ENCODE measurements around the gene FOXF1. TPM values are rescaled to one million over a fixed set of nuclear protein-coding genes. Genes with fewer than 3 reads are reported as not detected.

FOXF1 gene
- total RNA-seq, 1 experiment from 2014 or later = not detected

DNA sequence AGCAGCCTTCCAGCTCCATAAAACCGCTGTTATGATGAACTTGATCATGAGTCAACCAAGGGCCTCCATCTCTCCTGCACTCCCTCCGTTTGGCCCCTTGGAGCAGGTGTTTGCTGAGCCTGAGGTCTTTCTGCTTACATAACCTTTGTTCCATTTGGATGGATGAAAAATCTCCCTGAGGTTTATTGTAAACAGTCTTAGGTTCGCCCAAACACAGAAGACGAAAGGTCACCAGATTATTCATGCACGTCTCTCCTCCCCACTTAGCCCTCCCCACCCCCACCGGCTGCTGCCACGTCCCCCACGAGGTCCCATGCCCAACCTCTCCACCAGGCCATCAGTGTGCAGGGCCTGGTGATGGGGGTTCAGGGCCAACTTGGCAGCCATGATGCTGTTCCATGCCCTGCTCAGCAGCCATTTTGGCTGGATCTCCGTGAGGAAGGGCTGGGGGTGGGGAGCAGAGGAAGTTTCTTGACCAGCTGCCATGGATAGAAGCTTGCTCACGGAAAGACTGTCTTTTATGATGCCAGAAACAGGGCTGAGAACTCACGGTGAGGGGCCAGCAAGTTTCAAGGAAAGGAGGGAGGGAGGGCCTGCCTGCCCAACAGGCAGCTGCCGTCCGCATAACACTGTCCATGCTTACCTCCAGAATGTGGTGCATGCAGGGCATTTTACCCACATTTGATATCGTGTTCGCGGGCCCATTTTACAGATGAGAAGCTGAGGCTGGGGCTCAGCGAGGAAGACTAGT lies 47.8 kb upstream of the FOXF1 start (continued):
- TF ChIP-seq, protein P1, sequence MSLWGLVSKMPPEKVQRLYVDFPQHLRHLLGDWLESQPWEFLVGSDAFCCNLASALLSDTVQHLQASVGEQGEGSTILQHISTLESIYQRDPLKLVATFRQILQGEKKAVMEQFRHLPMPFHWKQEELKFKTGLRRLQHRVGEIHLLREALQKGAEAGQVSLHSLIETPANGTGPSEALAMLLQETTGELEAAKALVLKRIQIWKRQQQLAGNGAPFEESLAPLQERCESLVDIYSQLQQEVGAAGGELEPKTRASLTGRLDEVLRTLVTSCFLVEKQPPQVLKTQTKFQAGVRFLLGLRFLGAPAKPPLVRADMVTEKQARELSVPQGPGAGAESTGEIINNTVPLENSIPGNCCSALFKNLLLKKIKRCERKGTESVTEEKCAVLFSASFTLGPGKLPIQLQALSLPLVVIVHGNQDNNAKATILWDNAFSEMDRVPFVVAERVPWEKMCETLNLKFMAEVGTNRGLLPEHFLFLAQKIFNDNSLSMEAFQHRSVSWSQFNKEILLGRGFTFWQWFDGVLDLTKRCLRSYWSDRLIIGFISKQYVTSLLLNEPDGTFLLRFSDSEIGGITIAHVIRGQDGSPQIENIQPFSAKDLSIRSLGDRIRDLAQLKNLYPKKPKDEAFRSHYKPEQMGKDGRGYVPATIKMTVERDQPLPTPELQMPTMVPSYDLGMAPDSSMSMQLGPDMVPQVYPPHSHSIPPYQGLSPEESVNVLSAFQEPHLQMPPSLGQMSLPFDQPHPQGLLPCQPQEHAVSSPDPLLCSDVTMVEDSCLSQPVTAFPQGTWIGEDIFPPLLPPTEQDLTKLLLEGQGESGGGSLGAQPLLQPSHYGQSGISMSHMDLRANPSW (CRISPR knock-in tag; conservative IDR thresholded peaks at IDR 0.05; ENCODE audit: low read depth) = no peak
- TF ChIP-seq ZNF263 (CRISPR knock-in tag; IDR thresholded peaks at IDR 0.05; ENCODE audit: low read depth) = no peak
- no peak for TF ChIP-seq ETV6 (CRISPR knock-in tag; IDR thresholded peaks at IDR 0.05)
- TF ChIP-seq, protein P2, sequence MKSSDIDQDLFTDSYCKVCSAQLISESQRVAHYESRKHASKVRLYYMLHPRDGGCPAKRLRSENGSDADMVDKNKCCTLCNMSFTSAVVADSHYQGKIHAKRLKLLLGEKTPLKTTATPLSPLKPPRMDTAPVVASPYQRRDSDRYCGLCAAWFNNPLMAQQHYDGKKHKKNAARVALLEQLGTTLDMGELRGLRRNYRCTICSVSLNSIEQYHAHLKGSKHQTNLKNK (CRISPR knock-in tag; IDR thresholded peaks at IDR 0.05) = no peak
- TF ChIP-seq, protein P3, sequence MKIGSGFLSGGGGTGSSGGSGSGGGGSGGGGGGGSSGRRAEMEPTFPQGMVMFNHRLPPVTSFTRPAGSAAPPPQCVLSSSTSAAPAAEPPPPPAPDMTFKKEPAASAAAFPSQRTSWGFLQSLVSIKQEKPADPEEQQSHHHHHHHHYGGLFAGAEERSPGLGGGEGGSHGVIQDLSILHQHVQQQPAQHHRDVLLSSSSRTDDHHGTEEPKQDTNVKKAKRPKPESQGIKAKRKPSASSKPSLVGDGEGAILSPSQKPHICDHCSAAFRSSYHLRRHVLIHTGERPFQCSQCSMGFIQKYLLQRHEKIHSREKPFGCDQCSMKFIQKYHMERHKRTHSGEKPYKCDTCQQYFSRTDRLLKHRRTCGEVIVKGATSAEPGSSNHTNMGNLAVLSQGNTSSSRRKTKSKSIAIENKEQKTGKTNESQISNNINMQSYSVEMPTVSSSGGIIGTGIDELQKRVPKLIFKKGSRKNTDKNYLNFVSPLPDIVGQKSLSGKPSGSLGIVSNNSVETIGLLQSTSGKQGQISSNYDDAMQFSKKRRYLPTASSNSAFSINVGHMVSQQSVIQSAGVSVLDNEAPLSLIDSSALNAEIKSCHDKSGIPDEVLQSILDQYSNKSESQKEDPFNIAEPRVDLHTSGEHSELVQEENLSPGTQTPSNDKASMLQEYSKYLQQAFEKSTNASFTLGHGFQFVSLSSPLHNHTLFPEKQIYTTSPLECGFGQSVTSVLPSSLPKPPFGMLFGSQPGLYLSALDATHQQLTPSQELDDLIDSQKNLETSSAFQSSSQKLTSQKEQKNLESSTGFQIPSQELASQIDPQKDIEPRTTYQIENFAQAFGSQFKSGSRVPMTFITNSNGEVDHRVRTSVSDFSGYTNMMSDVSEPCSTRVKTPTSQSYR (CRISPR knock-in tag; IDR thresholded peaks at IDR 0.05) = no peak
- no peak for TF ChIP-seq CREM (CRISPR knock-in tag; IDR thresholded peaks at IDR 0.05)

DNA sequence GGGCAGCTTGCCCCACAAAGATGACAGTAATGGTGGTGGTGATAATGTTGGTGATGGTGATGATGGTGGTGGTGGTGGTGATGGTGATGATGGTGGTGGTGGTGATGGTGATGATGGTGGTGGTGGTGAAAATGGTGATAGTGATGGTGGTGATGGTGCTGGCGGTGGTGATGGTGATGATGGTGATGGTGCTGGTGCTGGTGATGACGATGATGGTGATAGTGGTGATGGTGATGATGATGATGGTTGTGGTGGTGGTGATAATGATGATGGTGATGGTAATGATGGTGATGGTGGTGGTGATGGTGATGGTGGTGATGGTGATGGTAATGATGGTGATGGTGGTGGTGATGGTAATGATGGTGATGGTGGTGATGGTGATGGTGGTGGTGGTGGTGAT lies 46.3 kb upstream of the FOXF1 start:
- CTCF ChIA-PET = no interaction called here
- peaks cover 19% of the 10 kb centered on the region for H3K36me3 Mint-ChIP-seq
- H3K9me3 Mint-ChIP-seq = peaks cover 37% of the 10 kb centered on the region
- no peak overlapping the region for H3K4me3 Mint-ChIP-seq
- POLR2A ChIA-PET = no interaction called here
- no peak for TF ChIP-seq CREM (CRISPR knock-in tag; IDR thresholded peaks at IDR 0.05)
- no peak for TF ChIP-seq TEAD1 (CRISPR knock-in tag; IDR thresholded peaks at IDR 0.05)
- TF ChIP-seq, protein P4, sequence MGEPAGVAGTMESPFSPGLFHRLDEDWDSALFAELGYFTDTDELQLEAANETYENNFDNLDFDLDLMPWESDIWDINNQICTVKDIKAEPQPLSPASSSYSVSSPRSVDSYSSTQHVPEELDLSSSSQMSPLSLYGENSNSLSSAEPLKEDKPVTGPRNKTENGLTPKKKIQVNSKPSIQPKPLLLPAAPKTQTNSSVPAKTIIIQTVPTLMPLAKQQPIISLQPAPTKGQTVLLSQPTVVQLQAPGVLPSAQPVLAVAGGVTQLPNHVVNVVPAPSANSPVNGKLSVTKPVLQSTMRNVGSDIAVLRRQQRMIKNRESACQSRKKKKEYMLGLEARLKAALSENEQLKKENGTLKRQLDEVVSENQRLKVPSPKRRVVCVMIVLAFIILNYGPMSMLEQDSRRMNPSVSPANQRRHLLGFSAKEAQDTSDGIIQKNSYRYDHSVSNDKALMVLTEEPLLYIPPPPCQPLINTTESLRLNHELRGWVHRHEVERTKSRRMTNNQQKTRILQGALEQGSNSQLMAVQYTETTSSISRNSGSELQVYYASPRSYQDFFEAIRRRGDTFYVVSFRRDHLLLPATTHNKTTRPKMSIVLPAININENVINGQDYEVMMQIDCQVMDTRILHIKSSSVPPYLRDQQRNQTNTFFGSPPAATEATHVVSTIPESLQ (CRISPR knock-in tag; IDR thresholded peaks at IDR 0.05) = no peak
- no peak for TF ChIP-seq TP53 (CRISPR knock-in tag; IDR thresholded peaks at IDR 0.05)
- TF ChIP-seq JAZF1 (CRISPR knock-in tag; IDR thresholded peaks at IDR 0.05) = no peak
- TF ChIP-seq, protein P3 (CRISPR knock-in tag; IDR thresholded peaks at IDR 0.05) = no peak
- TF ChIP-seq, protein P5, sequence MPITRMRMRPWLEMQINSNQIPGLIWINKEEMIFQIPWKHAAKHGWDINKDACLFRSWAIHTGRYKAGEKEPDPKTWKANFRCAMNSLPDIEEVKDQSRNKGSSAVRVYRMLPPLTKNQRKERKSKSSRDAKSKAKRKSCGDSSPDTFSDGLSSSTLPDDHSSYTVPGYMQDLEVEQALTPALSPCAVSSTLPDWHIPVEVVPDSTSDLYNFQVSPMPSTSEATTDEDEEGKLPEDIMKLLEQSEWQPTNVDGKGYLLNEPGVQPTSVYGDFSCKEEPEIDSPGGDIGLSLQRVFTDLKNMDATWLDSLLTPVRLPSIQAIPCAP (CRISPR knock-in tag; IDR thresholded peaks at IDR 0.05) = no peak
- no peak for TF ChIP-seq GTF2I (CRISPR knock-in tag; conservative IDR thresholded peaks at IDR 0.05)
- TF ChIP-seq TCF7 (CRISPR knock-in tag; IDR thresholded peaks at IDR 0.05; ENCODE audit: low read depth) = no peak
- TF ChIP-seq KAT7 (CRISPR knock-in tag; IDR thresholded peaks at IDR 0.05; ENCODE audit: borderline replicate concordance) = no peak
- TF ChIP-seq NR2C2 (CRISPR knock-in tag; IDR thresholded peaks at IDR 0.05) = no peak
- TF ChIP-seq, protein P1 (CRISPR knock-in tag; conservative IDR thresholded peaks at IDR 0.05; ENCODE audit: low read depth) = no peak
- TF ChIP-seq MXD4 (CRISPR knock-in tag; IDR thresholded peaks at IDR 0.05; ENCODE audit: borderline replicate concordance) = no peak
- no peak for DNase-seq (ENCODE audit: low spot score)
- ATAC-seq = no peak
- H3K27me3 Mint-ChIP-seq (ENCODE audit: low read depth) = peaks cover 9% of the 10 kb centered on the region
- no peak overlapping the region for H3K27ac Mint-ChIP-seq
- no peaks in the 10 kb centered on the region for H3K4me1 Mint-ChIP-seq

All from WTC11 (cell line).